Activated CD4-positive, alpha-beta T cell treated with anti-CD3 and anti-CD28 coated beads, Interleukin-2, amount 50 U/mL, for 16 hours (primary cell): ENCODE data around the gene BCAS4.
A peak's percentile ranks its signal among the peaks of the same experiment; 100 is the strongest.
"Not testable (repeated sequence)": the region's sequence is repeated elsewhere in the genome, so short reads cannot be mapped to it uniquely, and the experiment has no call there.

Source experiments
- DNase-seq: peaks from one replicate; pipeline ENCODE4 v3.0.0-alpha.2; 2020

The BCAS4 gene

DNA sequence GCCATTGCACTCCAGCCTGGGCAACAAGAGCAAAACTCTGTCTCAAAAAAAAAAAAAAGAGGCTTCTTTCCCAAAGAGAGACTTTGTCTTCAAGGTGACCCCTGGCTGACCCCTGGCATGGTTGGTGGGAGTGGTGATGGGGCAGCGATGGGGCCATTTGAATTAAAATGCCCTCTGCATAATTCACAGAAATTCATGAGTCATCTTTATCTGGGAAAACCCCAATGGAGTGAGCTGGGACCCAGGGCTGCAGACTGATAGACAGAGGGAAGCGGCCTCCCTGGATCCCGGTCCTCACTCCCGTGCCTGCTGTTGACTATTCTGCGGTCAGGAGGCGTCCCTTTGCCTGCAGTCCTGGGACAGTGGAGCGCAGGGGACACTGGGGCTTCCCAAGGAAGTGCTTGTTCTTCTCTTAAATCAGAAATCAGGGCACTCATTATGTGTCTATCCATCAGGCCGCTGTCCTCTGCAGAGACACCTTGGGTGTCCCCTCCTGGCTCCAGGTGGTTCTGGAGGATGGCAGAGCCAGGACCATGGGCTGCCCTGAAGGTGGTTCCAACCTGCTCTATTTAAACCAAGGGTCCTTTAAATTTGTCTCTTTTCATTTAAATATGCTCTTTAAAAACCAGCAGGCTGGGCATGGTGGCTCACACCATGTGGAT, 23.3 kb upstream of the BCAS4 start:
- not testable (repeated sequence) for DNase-seq

GRCh38 chr20:50772420-50773185, 22.3 kb upstream of the BCAS4 start:
- no peak for DNase-seq

DNA sequence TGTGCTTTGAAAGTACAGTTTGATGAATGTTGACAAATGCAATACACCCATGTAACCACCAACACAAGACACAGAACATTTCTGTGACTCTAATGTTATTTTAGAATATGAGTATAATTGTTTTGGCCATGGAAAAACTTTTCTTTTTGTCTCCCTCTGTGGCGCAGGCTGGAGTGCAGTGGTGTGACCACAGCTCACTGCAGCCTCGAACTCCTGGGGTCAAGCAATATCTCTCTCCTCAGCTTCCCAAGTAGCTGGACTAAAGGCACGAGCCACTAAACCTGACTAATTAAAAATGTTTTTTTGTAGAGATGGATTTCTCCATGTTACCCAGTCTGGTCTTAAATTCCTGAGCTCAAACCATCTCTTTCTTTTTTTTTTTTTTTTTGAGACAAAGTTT, 20.3 kb upstream of the BCAS4 start:
- DNase-seq, result no peak

GRCh38 chr20:50776122-50776817, 18.6 kb upstream of the BCAS4 start:
- no peak for DNase-seq

DNA sequence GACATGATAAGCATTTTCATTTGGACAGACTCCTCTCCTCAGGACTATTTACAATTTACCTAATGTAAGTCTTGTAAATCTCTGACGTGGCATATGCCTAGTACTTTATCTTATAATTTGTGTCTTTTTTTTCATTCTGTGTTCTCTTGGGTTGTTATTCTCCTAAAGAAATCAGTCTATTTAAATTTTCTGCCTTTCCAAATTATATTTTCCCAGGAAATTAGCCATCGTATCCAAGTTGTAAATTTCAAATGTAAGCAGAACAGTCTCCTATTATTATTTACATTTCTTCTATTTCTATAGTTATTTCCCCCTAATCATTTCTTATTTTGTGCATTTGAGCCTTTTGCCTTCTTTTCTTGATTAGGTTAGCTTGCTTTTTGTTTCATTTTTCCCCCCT, 17.5 kb upstream of the BCAS4 start:
- DNase-seq, result no peak

DNA sequence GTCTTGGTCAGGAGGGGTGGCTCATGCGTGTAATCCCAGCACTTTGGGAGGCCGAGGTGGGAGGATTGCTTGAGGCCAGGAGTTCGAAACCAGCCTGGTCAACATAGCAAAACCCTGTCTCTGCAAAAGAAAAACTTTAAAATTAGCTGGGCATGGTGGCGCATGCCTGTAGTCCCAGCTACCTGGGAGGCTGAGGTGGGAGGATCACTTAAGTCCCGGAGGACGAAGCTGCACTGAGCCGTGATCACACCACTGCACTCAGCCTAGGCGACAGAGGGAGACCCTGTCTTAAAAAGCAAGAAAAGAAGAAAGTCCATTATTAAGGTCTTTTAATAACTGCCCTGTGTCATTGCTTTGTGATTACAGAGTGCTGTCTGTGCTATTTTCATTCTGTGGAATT, 15.9 kb upstream of the BCAS4 start:
- DNase-seq, result not testable (repeated sequence)

GRCh38 chr20:50783390-50783789, 11.5 kb upstream of the BCAS4 start:
- DNase-seq, result no peak

GRCh38 chr20:50783903-50784302, 11.0 kb upstream of the BCAS4 start:
- no peak for DNase-seq

- DNase-seq, result no peak
Observed at GRCh38 chr20:50784464-50784863, 10.4 kb upstream of the BCAS4 start.

GRCh38 chr20:50786703-50787102, 8.2 kb upstream of the BCAS4 start:
- no peak for DNase-seq

- DNase-seq, result no peak
Observed at GRCh38 chr20:50787181-50787580, 7.7 kb upstream of the BCAS4 start.

GRCh38 chr20:50788045-50788991, 6.5 kb upstream of the BCAS4 start:
- DNase-seq, result no peak

GRCh38 chr20:50789968-50790650, 4.8 kb upstream of the BCAS4 start:
- DNase-seq, result no peak

GRCh38 chr20:50790651-50791277, 4.1 kb upstream of the BCAS4 start:
- peak; percentile 90 for DNase-seq

GRCh38 chr20:50792708-50793574, 1.9 kb upstream of the BCAS4 start:
- no peak for DNase-seq

DNA sequence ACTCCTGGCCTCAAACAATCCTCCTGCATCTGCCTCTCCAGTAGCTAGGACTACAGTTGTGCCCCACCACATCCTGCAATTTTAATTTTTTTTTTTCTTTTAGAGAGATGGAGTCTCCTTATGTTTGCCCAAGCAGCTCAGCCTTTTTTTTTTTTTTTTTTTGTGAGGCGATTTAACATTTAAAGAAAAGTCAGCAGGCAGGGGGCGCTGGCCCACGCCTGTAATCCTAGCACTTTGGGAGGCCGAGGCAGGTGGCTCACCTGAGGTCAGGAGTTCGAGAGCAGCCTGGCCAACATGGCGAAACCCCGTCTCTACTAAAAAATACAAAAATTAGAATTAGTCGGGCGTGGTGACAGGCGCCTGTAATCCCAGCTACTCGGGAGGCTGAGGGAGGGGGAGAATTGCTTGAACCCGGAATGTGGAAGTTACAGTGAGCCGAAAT, 1.3 kb upstream of the BCAS4 start:
- peak; percentile 52 for DNase-seq

DNA sequence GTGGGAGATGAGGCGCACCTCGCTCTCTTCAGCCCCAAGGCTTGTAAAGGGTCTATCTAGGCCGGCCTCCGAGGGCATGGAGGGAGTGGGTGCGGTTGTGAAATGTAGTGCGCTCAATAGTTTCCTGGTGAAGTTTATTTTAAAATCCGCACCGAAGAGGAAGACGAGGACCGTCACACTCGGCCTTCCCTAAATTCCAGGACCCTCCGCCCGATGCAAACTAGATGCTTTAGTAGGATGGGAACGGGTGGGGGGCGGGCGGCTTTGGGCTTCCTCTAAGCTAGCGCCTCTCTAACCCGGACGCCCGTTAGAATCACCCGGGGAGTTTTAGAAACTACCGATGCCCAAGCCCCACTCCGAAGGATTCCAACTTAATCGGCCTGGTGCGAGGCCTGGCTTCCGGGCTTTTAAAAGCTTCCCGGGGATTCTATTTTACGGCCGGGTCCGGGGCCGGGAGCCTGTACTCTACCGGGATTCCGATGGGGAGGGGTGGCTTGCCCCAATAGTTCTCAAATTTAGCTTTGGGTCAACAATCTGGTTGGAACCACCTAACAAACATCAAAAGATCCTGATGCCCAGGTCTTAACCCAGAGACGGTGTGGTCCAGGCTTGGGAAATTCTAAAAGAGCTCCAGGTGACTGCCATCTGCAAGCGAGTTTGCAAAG, 548 bp upstream of the BCAS4 start:
- no peak for DNase-seq

GRCh38 chr20:50797142-50797541, 2.3 kb downstream of the BCAS4 start:
- DNase-seq, result no peak

- DNase-seq, result no peak
Observed at GRCh38 chr20:50798650-50799049, 3.8 kb downstream of the BCAS4 start.
